ENCODE results near the gene RAD54L.
"Not testable (repeated sequence)": the region's sequence is repeated elsewhere in the genome, so short reads cannot be mapped to it uniquely, and the experiment has no call there.

Gene RAD54L

DNA sequence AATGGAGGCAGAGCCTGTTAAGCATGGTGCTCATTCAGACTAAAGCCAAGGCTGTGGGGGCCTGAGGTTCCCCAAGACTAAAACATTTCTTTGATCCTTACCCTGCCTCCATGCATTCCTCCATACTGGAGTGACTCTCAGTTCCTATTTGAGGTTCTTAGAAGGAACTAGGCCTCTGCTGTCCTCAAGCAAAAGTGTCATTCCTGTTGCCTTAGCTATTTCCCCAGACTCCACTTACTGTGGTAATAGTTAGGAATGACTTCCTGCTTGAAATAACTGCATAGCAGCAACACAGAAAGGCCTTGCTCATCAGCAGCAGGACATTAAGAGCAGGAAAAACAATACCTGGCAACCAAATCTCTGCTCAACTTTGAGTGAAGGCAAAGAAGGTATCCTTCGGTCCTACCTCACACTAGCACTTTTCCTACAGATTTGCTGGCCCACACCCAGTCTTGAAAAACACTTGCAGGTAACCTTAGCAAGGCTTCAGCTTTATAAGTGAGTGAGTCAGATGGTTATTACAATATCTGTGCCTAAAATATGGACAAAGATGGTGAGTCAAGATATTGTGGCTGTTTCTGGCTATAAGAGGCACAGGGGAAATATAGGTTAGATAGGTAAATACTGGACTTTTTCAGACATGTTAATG, 41.0 kb downstream of the RAD54L start:
- DNase-seq = no peak

DNA sequence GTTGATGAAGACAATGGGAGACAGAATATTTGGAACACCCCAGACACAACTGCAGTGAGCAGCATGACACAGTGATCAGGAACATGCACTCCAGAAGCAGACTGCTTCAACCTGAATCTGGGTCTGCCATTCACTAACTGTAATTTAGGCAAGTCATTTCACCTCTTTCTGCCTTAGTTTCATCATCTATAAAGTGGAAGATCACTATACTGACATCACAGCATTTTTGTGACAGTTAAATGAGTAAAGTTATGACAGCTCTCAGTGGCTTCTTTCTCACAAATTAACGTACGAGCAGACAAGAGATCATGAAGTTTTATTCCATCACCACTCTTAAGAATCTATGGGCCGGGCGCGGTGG, 41.6 kb downstream of the RAD54L start:
- DNase-seq = no peak

DNA sequence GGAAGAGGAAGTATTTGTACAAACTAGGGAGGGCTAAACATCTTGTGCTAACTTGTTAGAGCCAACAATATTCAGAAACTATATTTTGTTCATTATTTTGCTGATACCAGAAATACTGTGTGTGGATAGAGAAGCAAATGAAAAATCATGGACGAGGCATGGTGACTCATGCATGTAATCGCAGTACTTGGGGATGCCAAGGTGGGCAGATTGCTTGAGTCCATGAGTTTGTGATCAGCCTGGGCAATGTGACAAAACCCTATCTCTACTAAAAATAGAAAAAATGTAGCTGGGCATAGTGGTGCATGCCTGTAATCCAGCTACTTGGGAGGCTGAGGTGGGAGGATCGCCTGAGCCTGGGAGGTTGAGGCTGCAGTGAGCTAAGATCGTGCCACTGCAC, 42.4 kb downstream of the RAD54L start:
- DNase-seq = no peak

DNA sequence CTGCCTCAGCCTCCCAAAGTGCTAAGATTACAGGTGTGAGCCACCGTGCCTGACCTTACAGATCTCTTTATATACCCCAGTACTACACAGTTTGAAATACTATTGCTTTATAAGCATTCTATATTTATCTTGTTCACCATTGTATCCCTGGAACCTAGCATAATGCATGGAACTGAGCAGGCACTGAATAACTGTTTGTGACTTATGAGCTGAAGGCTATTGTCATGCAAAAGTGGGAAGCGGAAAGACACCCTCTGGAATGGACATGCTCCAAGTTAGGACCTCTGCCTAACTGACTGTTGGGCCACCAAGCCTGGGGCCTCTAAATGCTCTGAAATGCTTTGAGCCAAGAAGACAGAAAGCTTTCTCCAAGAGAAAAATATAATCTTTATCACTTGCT, 47.7 kb downstream of the RAD54L start:
- no peak for DNase-seq

DNA sequence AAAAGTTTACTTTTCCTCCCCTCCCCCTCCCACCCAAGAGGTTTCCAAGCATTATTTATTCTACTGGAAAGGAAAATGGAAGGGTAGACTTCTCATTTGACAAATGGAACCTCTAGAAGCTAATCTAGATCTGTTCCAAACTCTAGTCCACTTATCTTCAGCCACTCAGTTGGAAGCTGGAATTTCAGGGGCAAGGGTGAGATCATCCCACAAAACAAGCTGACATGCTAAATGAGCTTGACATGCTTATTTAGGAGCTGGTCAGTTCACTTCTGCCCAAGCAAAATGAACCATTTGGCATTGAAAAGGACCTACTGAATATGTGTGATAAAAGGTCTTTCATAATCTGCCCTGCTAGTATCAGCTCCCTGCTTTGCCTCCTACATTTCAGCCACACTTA, 50.8 kb downstream of the RAD54L start:
- DNase-seq = no peak

DNA sequence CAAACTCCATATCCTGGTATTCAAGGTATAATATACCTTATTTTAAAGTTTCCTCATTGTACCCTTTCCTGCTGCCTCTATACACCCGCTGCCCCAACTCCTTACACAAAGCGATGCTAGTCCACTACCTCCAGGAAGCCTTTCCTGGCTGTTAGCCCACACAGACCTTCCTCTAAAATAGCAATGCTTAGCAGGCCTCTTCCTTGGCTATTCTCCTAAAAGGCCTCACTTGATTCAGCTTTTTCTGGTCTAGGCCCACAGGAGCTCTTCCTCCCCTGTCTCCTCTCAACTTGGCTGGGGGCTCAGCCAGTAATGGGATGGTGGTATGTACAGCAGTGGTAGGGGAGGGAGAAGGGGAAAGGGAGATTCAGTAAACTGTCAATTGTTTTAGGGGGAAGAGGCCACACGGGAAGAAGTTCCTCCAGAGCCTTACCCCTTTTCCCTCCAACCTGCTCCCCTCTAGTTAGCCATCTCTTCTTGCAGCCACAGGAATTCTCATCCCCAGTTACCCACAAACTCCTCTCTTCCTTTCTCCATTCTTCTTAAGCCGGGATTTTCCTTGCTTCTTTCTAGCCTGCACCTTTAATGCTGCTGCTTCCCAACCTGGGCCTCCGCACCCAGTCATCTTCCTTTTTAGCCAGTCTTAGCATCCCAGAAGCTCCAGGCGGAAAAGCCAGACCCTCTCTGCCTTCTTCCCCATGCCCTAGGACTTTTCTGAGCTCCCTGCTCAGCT, 53.3 kb downstream of the RAD54L start:
- DNase-seq = no peak

DNA sequence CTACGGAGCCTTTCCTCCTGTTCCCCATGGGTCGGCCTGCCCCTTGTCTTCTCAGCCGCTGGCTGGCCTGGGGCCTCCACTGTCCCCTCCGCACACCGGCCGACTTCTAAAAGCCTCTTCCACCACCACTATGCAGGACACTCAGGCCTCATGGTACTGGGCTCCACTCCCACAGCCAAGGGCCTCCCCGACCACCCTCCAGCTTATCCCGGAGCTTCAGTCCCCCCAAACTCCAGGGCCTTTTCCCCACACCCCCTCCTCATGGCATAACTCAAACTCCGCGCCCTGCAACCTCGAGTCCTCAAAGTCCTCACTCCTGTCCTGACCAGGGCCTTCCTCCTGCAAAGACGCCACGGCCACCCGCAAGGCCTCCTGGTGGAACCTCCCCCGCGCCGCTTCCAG, 53.8 kb downstream of the RAD54L start:
- no peak for DNase-seq

DNA sequence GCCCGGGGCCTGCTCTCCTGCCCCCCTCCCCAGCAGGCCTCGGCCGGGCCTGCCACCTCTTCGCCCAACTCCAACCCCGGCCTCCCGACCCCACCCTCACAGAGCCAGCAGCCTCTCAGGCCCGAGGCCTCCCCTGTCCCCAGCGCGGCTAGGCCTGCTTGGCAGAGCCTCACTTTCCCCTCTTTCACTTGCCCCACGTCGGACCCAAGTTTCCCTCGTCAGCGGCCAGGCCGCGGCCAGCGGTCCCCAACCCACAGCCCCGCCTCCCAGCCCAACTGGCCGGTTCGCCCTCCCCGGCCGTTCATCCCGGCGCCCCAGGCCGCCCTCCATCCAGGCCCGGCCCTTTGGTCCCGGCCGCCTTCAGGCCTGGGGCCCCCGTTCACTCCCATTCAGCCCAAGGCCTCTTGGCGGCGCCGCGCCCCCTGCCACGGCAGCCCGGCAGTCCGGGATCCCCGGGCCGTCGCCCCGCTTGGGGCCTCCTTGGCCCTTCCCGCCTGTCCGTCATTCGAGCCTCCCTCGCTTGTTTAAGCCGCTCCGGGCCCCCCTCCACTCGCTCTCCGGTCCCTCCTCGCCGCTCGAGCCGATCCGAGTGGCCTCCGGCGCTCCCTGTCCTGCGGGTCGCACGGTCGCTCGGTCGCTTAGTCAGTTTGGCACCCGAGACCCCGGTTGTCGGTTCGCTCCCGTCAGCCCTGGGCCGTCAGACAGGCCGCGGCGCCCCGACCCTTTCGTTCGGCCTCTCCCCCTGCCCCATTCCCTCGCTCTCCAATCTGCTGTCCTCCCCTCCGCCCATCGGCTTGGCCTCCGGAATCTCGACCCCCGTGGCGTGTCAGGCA, 54.5 kb downstream of the RAD54L start:
- peak; percentile 32 for DNase-seq

DNA sequence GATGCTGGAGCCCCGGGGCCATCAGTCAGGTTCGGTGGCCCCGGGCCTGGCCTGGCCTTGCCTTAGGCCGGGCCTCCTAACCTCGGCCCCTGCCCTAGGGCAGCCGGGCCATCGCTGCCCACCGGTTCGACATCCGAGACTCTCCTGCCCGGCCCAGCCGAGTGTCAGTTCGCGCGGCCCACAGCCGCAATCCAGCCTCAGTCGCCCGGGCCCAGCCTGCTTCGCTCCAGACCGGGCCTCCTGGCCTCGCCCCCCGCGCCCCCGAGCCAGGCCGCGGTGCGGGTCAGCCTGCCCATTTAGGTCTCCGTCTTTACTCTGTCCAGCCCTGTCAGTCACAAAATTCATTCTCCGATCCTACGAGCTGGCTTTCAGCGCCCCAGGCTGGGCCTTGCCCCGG, 55.1 kb downstream of the RAD54L start:
- no peak for DNase-seq

DNA sequence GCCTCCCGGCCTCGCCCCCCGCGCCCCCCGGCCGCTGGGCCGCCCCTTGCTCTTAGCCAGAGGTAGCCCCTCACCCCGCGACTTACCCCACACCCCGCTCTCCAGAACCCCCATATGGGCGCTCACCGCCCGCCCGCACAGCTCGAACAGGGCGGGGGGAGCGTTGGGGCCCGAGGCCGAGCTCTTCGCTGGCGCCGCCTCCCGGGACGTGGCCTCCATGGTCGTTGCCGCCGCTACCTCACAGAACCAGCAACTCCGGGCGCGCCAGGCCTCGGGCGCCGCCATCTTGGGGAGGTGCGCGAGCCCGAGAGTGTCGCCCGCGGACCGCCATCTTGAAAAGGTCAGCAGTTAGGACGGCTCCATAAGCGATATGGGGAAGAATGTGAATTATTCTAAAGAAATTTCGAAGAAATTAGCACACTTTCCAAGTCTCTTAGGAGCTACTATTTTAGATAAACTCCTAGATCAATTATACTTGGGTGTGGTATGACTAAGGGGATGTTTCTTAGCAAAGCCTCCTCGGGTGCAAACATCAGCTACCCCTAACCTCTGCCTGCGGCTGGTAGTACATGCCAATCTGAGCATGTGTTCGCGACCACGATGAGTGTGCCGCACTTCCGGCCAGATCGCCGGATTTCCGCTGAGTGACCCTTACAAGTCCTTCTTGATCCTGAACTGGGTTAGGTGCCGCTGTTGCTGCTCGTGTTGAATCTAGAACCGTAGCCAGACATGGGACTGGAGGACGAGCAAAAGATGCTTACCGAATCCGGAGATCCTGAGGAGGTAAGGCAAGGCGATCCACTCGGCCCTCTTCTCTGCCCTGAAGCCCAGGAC, 55.7 kb downstream of the RAD54L start, which contains the start of the genes LRRC41 and UQCRH:
LRRC41 (minus strand) TSS at position 579 of the 834 bp plus-strand sequence; CDS start at position 285, 294 bp downstream.
UQCRH (plus strand) TSS at position 661 of the 834 bp plus-strand sequence; CDS start at position 730, 69 bp downstream.
- DNase-seq = peak; percentile 95

DNA sequence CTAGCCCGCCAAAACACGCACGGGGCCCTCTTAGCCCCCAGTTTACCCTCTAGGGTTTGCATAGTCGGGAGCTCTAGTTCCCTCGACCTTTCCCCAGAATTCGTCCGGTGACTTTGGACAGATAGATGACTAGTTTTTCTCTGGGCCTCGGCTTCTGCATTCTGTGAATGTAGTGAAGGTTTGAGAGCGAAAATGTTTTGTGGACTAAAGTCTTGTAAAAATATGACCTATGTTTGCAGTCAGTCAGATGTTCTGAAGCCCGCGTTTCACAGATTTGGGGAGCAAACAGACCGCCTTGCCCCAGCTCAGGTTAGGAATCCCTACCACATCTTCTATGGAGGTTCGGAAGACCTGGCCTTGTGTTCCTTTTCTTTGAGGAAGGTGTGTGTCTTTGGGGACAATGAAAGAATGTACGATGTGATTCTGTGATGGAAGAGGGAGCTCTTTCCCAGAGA, 56.3 kb downstream of the RAD54L start:
- DNase-seq = no peak

DNA sequence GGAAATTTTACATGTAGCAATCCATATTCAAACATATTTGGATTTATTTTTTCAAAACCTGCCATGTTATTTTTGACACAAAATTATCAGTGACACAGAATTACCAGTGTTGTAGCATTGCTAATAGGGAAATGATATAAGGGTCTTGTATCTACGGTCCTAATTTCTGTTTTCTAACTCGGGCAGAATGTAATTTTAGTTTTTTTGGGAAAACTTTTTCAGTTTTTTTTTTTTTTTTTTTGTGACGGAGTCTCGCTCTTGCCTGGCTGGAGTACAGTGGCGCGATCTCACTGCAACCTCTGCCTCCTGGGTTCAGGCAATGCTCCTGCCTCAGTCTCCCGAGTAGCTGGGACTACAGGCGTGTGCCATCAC, 58.6 kb downstream of the RAD54L start:
- DNase-seq = no peak

DNA sequence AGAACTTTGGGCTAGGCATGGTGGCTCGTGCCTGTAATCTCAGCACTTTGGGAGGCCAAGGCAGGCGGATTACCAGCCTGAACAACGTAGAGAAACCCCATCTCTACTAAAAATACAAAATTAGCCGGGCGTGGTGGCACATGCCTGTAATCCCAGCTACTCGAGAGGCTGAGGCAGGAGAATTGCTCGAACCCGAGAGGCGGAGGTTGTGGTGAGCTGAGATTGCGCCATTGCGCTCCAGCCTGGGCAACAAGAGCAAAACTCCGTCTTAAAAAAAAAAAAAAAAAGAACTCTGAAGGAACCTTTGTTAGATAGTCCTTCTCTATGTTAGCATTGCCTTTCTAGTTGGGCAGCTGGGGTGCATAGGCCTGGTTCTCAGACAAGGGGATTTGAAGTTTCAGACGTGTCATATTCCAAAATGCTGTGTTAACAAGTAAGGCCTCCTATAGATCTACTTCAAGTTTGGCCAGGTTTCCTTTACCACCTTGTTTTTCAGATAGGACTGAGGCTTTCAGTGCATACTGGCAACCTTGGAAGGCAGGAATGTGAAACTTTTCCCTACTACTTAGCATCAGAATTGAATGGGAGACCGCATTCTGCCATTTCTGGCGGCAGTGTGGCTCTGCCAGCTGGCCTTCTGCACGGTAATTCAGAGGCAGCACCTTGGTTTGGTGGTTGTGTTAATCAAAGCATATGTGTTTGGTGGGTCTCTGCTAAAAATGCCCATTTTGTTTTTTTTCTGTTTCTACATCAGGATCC, 62.0 kb downstream of the RAD54L start:
- DNase-seq = no peak

DNA sequence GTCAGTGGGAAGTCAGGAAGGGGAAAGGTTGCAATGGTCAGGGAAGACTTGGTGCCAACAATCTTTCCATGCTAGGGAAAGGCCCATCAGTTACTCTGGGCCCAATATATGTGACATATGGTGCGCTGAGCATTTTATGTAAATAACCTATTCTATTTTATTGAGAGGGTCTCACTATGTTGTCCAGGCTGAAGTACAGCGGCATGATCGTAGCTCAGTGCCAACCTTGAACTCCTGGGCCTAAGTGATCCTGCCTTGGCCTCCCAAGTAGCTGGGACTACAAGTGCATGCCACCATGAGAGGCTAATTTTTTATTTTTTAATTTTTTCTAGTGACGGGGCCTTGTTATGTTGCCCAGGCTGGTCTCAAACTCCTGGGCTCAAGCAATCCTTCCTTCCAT, 62.8 kb downstream of the RAD54L start:
- no peak for DNase-seq

DNA sequence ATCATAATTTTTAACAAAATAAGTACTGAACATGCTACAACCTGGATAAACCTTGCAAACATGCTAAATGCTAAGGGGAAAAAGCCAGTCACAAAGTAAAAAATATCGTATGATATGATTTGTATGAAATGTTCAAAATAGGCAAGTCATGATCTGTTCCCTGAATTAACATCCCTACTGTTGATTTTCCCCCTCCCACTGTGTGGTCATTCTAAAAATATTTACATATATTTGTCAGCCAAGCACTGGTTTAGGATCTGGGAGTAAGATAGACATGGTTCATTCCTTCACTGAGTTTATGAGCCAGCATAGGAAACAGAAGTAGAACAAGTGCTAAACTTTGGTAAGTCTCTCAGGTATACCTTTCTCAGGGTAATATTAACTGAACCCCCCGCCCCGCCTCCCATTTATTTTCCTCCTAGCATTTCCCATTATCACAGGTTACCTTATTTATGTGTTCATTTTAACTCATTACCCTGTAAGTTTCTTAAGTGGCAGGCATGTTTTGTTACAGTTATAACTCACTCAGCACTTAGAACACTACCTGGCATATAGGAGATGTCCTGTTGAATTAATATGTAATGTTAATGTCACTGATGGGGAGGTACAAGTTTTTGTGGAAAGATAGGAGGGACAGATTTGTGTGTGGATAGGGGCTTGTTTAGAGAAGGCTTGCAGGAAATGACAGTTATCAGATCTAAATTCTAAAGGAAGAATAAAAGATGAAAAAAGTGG, 68.3 kb downstream of the RAD54L start:
- no peak for DNase-seq

DNA sequence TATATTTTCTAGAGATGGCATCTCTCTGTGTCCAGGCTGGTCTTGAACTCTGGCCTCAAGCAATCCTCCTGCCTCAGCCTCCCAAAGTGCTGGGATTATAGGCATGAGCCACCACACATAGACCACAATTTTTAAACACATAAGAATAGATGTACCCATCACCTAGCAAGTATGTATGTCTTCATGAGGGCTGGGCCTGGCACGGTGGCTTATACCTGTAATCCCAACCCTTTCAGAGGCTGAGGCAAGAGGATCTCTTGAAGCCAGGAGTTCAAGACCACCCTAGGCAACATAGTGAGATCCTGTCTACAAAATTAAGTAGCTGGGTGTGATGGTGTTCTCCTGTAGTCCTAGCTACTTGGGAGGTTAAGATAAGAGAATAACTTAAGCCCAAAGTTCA, 69.8 kb downstream of the RAD54L start:
- DNase-seq = no peak

DNA sequence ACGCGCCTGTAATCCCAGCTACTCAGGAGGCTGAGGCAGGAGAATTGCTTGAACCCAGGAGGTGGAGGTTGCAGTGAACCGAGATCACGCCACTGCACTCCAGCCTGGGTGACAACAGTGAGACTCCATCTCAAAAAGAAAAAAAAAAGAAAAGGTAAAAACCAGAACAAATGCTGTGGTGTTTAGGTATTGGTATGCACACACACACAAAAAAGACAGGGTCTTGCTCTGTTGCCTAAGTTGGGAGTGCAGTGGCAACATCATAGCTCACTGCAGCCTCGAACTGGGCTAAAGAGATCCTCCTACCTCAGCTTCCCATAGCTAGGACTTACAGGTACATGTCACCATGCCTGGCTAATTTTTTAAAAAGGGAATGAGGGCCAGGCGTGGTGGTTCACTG, 71.7 kb downstream of the RAD54L start:
- not testable (repeated sequence) for DNase-seq

DNA sequence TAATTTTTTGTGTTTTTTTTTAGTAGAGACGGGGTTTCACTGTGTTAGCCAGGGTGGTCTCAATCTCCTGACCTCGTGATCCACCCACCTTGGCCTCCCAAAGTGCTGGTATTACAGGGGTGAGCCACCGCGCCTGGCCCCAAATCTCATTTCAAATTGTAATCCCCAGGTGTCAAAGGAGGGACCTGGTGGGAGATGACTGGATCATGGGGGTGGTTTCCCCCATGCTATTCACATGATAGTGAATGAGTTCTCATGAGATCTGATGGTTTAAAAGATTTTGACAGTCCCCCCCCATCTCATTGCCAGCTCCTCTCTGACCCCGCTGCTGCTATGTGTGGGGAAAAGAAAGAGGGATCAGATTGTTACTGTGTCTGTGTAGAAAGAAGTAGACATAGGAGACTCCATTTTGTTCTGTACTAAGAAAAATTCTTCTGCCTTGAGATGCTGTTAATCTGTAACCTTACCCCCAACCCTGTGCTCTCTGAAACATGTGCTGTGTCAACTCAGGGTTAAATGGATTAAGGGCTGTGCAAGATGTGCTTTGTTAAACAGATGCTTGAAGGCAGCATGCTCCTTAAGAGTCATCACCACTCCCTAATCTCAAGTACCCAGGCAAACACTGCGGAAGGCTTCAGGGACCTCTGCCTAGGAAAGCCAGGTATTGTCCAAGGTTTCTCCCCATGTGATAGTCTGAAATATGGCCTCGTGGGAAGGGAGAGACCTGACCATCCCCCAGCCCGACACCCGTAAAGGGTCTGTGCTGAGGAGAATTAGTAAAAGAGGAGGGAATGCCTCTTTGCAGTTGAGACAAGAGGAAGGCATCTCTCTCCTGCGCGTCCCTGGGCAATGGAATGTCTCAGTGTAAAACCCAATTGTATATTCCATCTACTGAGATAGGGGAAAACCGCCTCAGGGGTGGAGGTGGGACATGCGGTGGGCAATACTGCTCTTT, 72.7 kb downstream of the RAD54L start:
- not testable (repeated sequence) for DNase-seq

DNA sequence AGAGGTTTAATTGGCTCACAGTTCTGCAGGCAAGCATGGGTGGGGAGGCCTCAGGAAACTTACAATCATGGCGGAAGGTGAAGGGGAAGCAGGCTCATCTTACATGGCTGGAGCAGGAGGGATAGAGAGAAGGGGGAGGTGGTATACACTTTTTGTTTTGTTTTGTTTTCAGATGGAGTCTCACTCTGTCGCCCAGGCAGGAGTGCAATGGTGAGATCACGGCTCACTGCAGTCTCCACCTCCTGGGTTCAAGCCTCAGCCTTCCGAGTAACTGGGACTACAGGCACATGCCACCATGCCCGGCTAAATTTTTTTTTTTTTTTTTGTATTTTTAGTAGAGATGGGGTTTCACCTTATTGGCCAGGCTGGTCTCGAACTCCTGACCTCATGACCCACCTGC, 74.6 kb downstream of the RAD54L start:
- DNase-seq = not testable (repeated sequence)
